Stomach (tissue), 4 donors: ENCODE results near the gene TMEM191C.

Source experiments
- CTCF ChIP-seq, 7 experiments: fragments of 450-650 bp in 4 of 7; fragments of 200-600 bp in 3 of 7; sonication (generic) in 3 of 7; IDR thresholded peaks; one replicate each; pipeline ENCODE4 v1.5.1; 2016 to 2019; ENCODE audit warnings: antibody characterized with exemption in 7 of 7, control low read depth in 2 of 7, mild to moderate bottlenecking in 1 of 7
- POLR2AphosphoS5 ChIP-seq, 3 donors: sonication (generic); formaldehyde crosslinking; IDR thresholded peaks; one replicate each; pipeline ENCODE4 v1.6.1; 2016; ENCODE audit warnings: antibody characterized with exemption in 3 of 3

- TF ChIP-seq CTCF (IDR thresholded peaks at IDR 0.05) (no peak), POLR2AphosphoS5 (IDR thresholded peaks at IDR 0.05) (no peak)
Measured at GRCh38 chr22:21455334-21456089, 11.7 kb upstream of the TMEM191C start.
